ENCODE data around the gene ISM1. TPM values are rescaled to one million over a fixed set of nuclear protein-coding genes. Genes with fewer than 3 reads are reported as not detected.

The ISM1 gene
- total RNA-seq = 24.1 TPM

GRCh38 chr20:13220904-13221297, at the start of gene ISM1:
ISM1 (plus strand) TSS chr20:13221274; CDS start chr20:13221777, 503 bp downstream.
- intact Hi-C loops (cut with DNase I) = no loop called here
- ATAC-seq = peak; percentile 27
- DNase-seq (ENCODE audit: low spot score) = peak; percentile 62

DNA sequence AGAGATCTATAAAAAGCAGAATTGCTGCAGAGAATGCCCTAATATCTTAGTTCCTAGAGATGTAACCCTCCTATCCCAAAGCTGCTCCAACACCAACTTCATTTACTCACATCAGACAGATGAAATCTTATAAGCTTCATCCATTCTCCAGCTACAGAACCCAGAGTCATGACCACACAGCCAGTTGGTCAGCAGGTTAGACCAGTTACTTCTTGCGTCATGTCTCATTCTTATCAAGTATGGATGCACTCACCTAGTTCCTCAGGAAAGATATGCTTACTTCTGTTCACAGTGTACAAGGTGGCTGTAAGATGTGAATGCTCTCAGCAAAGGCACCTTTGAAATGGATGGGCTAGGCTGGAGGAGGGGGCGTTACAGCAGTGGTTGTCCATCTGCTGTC, 47.9 kb upstream of the ISM1 start:
- intact Hi-C loops (cut with DNase I) = no loop called here
- no peak for ATAC-seq
- no peak for DNase-seq (ENCODE audit: low spot score)

GRCh38 chr20:13174402-13174801, 46.7 kb upstream of the ISM1 start:
- intact Hi-C loops (cut with DNase I) = no loop called here
- ATAC-seq (no peak), DNase-seq (ENCODE audit: low spot score) (no peak)

GRCh38 chr20:13180986-13181889, 39.8 kb upstream of the ISM1 start:
- DNase-seq (ENCODE audit: low spot score) = no peak
- intact Hi-C loops (cut with DNase I) = no loop called here
- no peak for ATAC-seq

- no peak for ATAC-seq
- intact Hi-C loops (cut with DNase I) = no loop called here
- DNase-seq (ENCODE audit: low spot score) = no peak
Observed at GRCh38 chr20:13183005-13183404, 38.1 kb upstream of the ISM1 start.

- intact Hi-C loops (cut with DNase I) = no loop called here
- ATAC-seq (no peak), DNase-seq (ENCODE audit: low spot score) (no peak)
Observed at GRCh38 chr20:13186043-13186774, 34.9 kb upstream of the ISM1 start.

- DNase-seq (ENCODE audit: low spot score) (no peak), ATAC-seq (no peak)
- intact Hi-C loops (cut with DNase I) = no loop called here
Observed at GRCh38 chr20:13187899-13188298, 33.2 kb upstream of the ISM1 start.

DNA sequence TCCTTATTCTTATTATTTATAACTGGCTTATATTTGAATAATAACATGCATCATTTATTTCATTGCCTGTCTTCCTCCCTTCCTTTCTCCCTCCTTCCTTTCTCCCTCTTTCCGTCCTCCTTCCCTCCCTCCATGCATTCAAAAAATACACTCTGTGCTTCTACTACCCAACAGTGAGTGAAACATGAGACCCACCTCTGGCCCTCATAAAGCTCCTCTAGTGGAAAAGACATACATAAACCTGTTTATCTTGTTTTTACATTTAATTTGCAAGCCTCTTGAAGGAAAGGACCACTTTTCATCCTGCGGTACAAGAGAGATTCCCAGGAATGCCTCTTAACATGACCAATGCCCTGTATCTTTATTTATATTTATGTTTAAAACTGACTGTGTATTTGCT, 21.8 kb upstream of the ISM1 start:
- intact Hi-C loops (cut with DNase I) = no loop called here
- no peak for DNase-seq (ENCODE audit: low spot score)
- ATAC-seq = no peak

- intact Hi-C loops (cut with DNase I) = no loop called here
- ATAC-seq (no peak), DNase-seq (ENCODE audit: low spot score) (no peak)
Observed at GRCh38 chr20:13200767-13201500, 20.1 kb upstream of the ISM1 start.

DNA sequence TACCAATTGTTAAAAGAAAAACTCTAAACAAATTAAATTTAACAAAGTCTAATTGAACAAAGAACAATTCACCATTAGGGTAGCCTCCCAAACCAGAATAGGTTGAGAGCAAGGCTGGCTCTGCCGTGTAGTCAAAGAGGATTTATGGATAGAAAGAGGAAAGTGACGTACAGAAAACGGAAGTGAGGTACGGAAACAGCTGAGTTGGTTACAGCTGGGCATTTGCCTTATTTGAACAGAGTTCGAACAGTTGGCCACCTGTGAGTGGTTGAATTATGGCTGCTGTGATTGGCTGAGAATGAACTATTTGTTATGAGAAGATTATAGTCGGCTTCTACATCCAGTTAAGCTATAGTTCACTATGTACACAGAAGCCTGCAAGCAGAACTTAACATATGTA, 18.5 kb upstream of the ISM1 start:
- DNase-seq (ENCODE audit: low spot score) (no peak), ATAC-seq (no peak)

DNA sequence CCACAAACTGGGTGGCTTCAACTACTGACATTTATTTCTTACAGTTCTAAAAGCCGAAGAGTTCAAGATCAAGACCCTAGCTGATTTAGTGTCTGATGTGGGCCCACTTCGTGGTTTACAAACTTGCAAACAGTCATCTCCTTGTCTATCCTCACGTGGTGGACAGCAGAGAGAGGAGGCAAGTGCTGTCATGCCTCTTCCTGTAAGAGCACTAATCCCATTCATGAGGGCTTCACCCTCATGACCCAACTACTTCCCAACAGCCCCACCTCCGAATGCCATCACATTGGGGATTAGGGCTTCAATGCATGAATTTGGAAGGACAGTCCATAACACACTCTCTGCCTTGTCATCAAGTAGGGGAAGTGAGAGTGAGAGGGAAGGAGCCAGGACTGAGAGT, 15.6 kb upstream of the ISM1 start:
- no peak for ATAC-seq
- no peak for DNase-seq (ENCODE audit: low spot score)
- intact Hi-C loops (cut with DNase I) = no loop called here

More for the DNA sequence above, 18.5 kb upstream of the ISM1 start:
- intact Hi-C loops (cut with DNase I) = no loop called here

DNA sequence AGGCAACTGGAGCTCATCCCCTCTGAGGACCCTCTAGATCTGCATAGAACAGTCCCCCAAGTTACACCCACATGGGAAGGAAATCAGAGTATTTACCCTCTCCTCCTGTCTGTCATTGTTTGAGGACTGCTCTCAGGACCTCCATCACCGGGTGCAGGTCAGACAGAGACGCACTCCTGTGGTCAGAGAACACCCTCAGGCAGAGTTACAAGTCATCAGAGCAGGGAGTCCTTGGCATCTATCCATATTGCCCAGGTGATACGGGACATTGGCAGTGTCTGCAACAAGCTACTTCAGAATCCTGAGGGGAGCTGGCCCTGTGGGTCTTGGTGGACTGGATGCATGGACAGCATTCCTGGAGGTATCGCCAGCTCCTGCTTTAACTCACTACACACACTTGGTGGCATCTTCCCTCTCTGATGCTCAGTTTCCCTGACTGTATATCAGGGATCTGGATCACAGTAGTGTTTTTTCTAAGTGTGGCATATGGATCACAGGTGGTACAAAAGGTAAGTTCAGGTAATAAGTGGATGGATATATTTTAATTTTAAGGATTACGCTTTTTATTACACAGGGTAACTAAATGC, 15.1 kb upstream of the ISM1 start:
- intact Hi-C loops (cut with DNase I) = no loop called here
- DNase-seq (ENCODE audit: low spot score) = no peak
- no peak for ATAC-seq

DNA sequence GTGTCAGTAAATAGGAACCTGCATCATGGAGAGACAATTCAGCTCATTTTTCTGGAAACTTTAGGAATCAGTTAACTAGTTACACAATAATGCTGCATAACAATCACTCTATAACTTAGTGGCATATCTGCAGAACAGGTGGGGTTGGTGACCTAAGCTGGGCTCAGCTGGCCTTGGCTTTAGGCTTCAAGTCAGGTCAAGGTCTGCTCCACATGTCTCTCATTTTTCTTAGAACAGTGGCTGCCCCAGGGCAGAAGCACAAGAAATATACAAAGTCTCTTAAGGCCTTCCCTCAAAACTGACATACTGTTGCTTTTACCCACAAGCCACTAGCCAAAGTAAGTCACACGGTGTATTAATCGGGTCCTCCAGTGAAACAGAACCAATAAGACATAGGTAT, 14.1 kb upstream of the ISM1 start:
- DNase-seq (ENCODE audit: low spot score) = no peak
- intact Hi-C loops (cut with DNase I) = no loop called here

DNA sequence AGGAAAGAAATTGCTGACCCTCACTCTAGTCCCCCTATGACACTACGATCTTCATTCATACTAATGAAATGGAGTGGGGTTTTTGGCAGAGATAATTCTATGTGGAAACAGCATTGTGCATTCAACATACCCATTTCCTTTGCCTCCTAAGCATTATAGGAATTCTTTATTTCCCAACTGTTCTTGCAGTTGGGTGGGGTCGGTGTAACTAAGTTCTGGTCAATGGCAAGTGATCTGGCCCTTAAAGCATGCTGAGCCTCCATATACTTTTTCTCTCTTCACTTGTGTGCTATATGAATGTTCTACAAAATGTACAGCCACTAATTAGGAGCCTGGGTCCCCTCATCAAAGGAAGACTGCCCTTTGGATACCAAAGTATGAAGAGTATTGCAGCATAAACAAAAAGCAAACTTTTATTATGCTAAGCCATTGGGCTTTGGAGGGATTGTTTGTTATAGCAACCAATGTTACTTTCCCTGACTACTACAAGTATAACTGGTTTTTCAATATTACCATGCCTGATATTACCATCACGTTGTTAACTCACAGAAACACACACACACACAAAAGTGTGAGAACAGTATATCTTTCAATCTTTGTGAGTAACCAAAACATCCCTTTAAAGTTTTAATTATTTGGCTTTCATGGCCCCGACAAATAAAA, 9.0 kb upstream of the ISM1 start:
- intact Hi-C loops (cut with DNase I) = no loop called here
- ATAC-seq = no peak
- DNase-seq (ENCODE audit: low spot score) = no peak

More for the DNA sequence above, 14.1 kb upstream of the ISM1 start:
- ATAC-seq = no peak

GRCh38 chr20:13212750-13213149, 8.3 kb upstream of the ISM1 start:
- no peak for ATAC-seq
- no peak for DNase-seq (ENCODE audit: low spot score)
- intact Hi-C loops (cut with DNase I) = no loop called here

DNA sequence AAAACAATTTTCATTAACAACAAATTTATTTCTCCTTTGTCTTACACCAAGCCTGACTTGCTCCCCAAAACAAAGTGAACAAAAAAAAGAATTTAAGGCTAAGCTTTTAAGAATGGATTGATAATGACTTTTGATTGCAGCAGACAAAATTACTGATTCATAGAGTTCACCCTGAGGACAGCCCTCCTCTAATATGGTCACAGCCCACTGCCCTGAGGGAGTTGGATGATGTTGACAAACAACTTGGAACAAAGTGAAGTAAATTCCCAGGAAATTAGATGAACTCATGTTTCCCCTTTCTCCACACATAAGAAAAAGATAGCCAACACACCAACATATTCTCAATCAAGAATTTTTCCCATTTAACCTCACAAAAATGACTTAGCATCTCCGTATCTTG, 7.7 kb upstream of the ISM1 start:
- ATAC-seq (no peak), DNase-seq (ENCODE audit: low spot score) (no peak)
- intact Hi-C loops (cut with DNase I) = no loop called here

DNA sequence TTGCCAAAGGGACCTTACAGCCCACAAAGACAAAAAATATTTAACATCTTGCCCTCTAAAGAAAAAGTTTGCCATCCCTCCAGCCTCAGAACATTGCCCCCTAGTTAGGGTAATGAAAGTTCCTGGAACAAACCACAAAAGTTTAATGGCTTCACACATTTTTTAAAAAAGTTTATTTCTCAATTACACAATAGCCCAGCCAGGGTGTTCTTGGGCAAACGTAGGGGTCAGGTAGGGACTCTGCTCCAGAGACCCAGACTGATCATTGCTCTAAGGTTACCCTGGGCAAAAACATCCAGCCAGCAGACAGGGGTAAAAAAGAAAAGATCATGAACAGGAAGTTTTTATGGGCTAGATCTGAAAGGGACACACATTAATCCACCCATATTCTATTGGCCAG, 4.5 kb upstream of the ISM1 start:
- DNase-seq (ENCODE audit: low spot score) (no peak), ATAC-seq (no peak)
- intact Hi-C loops (cut with DNase I) = no loop called here

- intact Hi-C loops (cut with DNase I) = no loop called here
Observed at GRCh38 chr20:13219327-13220193, 1.5 kb upstream of the ISM1 start.

More at GRCh38 chr20:13219327-13220193, 1.5 kb upstream of the ISM1 start:
- no peak for DNase-seq (ENCODE audit: low spot score)
- no peak for ATAC-seq
